HG02588 (cell line): Measurements from ENCODE around the gene KCNAB2.

Source experiments
- ATAC-seq: cut with Tn5 transposase; IDR thresholded peaks from one replicate; pipeline ENCODE4 v1.9.1; 2021; ENCODE audit warnings: mild to moderate bottlenecking, moderate library complexity; ENCODE audit not compliant: unreplicated experiment

The KCNAB2 gene

GRCh38 chr1:6124746-6125365 is 79.2 kb downstream of the KCNAB2 start:
- ATAC-seq = no peak

GRCh38 chr1:6125366-6125765 is 79.7 kb downstream of the KCNAB2 start:
- ATAC-seq = no peak

GRCh38 chr1:6126028-6126427 is 80.3 kb downstream of the KCNAB2 start:
- no peak for ATAC-seq

GRCh38 chr1:6126521-6127067 is 80.9 kb downstream of the KCNAB2 start:
- no peak for ATAC-seq

GRCh38 chr1:6127587-6128163 is 82.0 kb downstream of the KCNAB2 start:
- no peak for ATAC-seq

- ATAC-seq = no peak
Observed at GRCh38 chr1:6128276-6129081, 82.8 kb downstream of the KCNAB2 start.

GRCh38 chr1:6129313-6129712 is 83.6 kb downstream of the KCNAB2 start:
- ATAC-seq = no peak

GRCh38 chr1:6130036-6130435 is 84.3 kb downstream of the KCNAB2 start:
- no peak for ATAC-seq

- no peak for ATAC-seq
Observed at GRCh38 chr1:6130596-6130995, 84.9 kb downstream of the KCNAB2 start.

GRCh38 chr1:6131561-6131960 is 85.9 kb downstream of the KCNAB2 start:
- no peak for ATAC-seq

- no peak for ATAC-seq
Observed at GRCh38 chr1:6133146-6133895, 87.6 kb downstream of the KCNAB2 start.

GRCh38 chr1:6134206-6134605 is 88.5 kb downstream of the KCNAB2 start:
- no peak for ATAC-seq

GRCh38 chr1:6134741-6135510 is 89.2 kb downstream of the KCNAB2 start:
- no peak for ATAC-seq

GRCh38 chr1:6136516-6137220 is 91.0 kb downstream of the KCNAB2 start:
- ATAC-seq = no peak

GRCh38 chr1:6137758-6138157 is 92.1 kb downstream of the KCNAB2 start:
- ATAC-seq = no peak

- no peak for ATAC-seq
Observed at GRCh38 chr1:6140413-6140812, 94.7 kb downstream of the KCNAB2 start.

GRCh38 chr1:6141592-6141991 is 95.9 kb downstream of the KCNAB2 start:
- no peak for ATAC-seq

- no peak for ATAC-seq
Observed at GRCh38 chr1:6142036-6142621, 96.4 kb downstream of the KCNAB2 start.

GRCh38 chr1:6142734-6143133 is 97.0 kb downstream of the KCNAB2 start:
- no peak for ATAC-seq
